Rectal smooth muscle tissue (tissue), 1 donor: ENCODE measurements around the gene IFNAR2.
A peak's percentile ranks its signal among the peaks of the same experiment; 100 is the strongest.

Source experiments
- H3K27ac ChIP-seq: one replicate; pipeline ENCODE4 v1.7.0; 2013; ENCODE audit warnings: low read depth, low read length, inconsistent platforms
- H3K27me3 ChIP-seq: one replicate; pipeline ENCODE4 v1.7.0; 2013; ENCODE audit warnings: low read length; ENCODE audit not compliant: control insufficient read depth, insufficient read depth
- H3K36me3 ChIP-seq: one replicate; pipeline ENCODE4 v1.7.0; 2013; ENCODE audit warnings: low read length; ENCODE audit not compliant: control insufficient read depth, insufficient read depth
- H3K4me1 ChIP-seq: one replicate; pipeline ENCODE4 v1.7.0; 2013; ENCODE audit warnings: low read length; ENCODE audit not compliant: control insufficient read depth, insufficient read depth
- H3K4me3 ChIP-seq: one replicate; pipeline ENCODE4 v1.7.0; 2013; ENCODE audit warnings: low read length
- H3K9ac ChIP-seq: one replicate; pipeline ENCODE4 v1.7.0; 2013; ENCODE audit warnings: low read length

IFNAR2 gene

DNA sequence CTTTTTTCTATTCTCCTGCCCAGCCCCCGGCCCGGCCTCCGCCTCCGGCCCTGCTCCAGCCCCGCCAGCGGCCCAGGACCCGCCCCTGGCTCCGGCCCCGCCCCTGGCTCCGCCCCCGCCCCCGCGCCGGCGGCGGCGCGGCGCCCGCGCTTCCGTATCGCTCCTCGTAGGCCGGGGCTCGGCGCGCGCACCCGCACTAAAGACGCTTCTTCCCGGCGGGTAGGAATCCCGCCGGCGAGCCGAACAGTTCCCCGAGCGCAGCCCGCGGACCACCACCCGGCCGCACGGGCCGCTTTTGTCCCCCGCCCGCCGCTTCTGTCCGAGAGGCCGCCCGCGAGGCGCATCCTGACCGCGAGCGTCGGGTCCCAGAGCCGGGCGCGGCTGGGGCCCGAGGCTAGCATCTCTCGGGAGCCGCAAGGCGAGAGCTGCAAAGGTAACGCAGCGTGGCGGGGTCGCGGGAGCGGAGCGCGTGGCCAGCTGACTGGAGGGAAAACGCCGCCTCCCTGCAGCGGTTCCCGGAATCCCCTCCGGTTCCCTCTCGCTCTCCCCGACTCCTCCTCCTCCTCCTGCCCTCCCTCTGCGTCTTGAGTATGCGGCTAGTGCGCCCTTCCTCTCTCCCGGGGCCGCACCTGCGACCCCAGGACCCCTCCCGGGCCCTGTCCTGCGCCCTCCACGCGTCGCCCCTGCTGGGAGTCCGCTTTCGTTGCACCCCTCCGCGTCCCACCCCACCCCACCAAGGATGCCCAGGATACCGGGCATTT, at the start of gene IFNAR2:
TSS of gene IFNAR2 (plus strand) at position 155 of the 761 bp plus-strand sequence. CDS start 11,985 bp downstream, outside the sequence.
- H3K27ac ChIP-seq: peak within 1 kb of the TSS; percentile 90
- peak within 1 kb of the TSS; percentile 70 for H3K9ac ChIP-seq
- no peaks in the 10 kb centered on the region for H3K36me3 ChIP-seq
- H3K27me3 ChIP-seq: no peaks in the 10 kb centered on the region
- peaks cover 8% of the 10 kb centered on the region for H3K4me1 ChIP-seq
- H3K4me3 ChIP-seq: peak within 1 kb of the TSS; percentile 94

DNA sequence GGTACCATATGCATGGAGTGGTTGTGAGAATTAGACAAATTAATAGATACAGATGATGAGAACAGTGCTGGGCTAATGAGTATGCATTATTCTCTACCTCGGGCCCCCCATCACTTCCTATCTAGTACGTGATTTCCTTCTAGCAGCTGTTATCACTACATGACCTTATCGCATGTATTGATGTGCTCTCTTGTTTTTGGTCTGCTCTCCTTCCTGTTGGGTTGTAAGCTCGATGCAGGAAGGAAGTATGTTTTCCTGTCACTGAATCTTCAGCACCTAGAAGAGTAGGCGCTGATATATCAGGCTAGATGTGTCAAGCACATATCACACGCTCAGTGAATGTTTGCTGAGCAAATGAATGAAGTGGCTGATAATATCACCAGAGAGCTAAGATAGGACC, 43.9 kb upstream of the IFNAR2 start:
- Histone ChIP-seq H3K36me3 (no peaks in the 10 kb centered on the region), H3K27ac (no peak overlapping the region)

DNA sequence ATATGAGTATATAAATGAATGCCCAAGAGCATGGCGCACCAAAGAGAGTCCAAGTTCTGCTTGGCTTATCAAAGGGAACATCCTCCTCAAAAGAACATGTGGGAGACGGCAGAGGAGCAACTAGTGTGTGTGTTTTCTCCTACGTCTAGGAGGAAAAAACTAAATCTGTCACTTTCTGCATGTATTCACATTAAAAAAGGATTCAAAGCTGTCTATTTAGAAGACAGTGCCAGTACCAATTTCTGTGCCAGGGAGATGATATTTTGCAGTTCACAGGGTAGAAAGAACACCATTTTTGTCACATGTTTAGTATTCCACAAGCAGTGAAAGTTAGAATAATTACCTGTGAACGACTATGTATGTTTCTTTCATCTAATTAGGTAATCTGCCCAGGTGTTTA, 42.5 kb upstream of the IFNAR2 start:
- H3K36me3 ChIP-seq: no peaks in the 10 kb centered on the region
- H3K4me1 ChIP-seq: no peaks in the 10 kb centered on the region
- no peak overlapping the region for H3K4me3 ChIP-seq
- H3K27me3 ChIP-seq: no peaks in the 10 kb centered on the region
- no peak overlapping the region for H3K27ac ChIP-seq
- H3K9ac ChIP-seq: no peak overlapping the region

More for the DNA sequence above, 43.9 kb upstream of the IFNAR2 start:
- Histone ChIP-seq H3K4me3 (no peak overlapping the region), H3K9ac (no peak overlapping the region), H3K27me3 (no peaks in the 10 kb centered on the region), H3K4me1 (no peaks in the 10 kb centered on the region)

DNA sequence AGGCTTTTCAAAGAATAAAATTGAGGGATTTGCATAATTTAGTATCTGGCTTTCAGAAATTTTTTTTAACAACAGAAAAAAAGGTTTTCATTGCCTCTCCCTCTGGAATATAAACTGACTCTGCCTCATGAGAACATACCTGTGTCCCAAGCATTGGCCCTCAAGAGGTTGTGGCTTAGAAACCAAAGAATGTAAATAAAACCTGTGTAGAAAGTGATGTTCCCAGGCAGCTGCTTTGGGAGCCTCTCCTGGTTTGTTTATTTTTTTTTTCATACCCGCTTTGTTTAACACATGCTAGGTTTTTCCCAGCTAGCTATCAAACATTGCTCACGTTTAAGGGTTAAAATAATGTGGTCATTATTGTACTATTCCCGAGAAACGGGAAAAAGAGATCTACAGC, 40.5 kb upstream of the IFNAR2 start:
- Histone ChIP-seq H3K27me3 (no peaks in the 10 kb centered on the region), H3K4me1 (no peaks in the 10 kb centered on the region), H3K27ac (no peak overlapping the region), H3K36me3 (no peaks in the 10 kb centered on the region), H3K4me3 (no peak overlapping the region), H3K9ac (no peak overlapping the region)

DNA sequence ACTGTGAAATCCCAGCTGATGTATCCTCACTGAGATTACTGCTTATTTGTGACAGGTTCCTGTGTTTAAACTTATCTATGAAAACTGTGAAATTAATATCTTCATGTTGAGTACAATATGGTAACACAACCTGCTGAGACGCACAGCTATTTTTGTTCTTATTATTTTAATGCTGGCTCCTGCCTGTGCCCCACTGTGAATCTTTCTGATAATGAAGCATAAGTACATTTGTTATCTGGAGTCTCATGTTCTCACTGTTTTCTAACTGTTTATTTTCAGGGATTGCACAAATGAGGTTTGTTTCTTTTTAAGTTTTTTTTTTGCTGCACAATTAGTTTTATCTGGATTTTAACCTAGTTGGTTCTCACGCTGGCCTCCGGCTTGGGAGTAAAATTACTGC, 39.9 kb upstream of the IFNAR2 start:
- no peak overlapping the region for H3K4me3 ChIP-seq
- no peaks in the 10 kb centered on the region for H3K36me3 ChIP-seq
- no peak overlapping the region for H3K9ac ChIP-seq
- H3K27ac ChIP-seq: no peak overlapping the region
- H3K4me1 ChIP-seq: no peaks in the 10 kb centered on the region
- no peaks in the 10 kb centered on the region for H3K27me3 ChIP-seq

DNA sequence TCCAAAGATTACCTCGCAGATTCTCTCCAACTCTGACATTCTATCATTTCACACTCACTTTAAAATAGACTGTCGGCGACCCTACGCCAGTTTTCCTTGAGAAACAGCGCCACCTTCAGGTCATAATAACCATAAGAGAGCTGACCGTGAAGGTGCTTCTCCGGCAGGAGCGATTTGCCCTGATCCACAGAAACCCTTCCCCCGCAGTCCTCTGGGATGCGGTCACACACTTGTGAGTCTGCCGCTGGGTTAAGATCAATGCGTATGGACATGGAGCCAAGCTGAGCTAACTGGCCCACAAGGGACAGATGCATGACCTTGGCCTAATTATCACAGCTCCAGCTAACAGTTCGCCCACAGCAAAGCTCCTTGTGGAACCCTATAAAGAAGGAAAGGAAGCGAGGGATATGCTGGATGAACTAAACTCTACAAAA, 32.8 kb upstream of the IFNAR2 start:
- Histone ChIP-seq H3K27me3 (no peaks in the 10 kb centered on the region), H3K36me3 (no peaks in the 10 kb centered on the region), H3K4me1 (no peaks in the 10 kb centered on the region), H3K4me3 (no peak overlapping the region), H3K27ac (no peak overlapping the region), H3K9ac (no peak overlapping the region)

DNA sequence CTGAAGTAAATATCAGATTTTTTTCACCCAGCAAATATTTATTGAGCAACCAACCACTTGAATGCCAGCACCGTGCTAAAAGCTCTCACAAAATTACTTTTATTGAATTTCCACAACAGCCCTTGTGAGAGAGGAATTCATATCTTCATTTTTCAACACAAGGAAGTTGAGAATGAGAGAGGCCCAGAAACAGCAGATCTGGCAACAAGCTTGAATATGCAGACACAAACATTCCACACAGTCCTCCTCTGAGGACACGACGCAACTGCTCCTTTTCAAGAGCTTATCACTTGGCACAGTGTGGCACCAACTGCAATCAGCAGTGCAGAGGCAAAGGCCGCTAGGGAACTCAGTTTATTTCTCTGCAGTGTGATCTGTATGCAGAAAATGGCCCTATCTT, 32.2 kb upstream of the IFNAR2 start:
- H3K4me3 ChIP-seq: no peak overlapping the region
- no peak overlapping the region for H3K27ac ChIP-seq
- no peaks in the 10 kb centered on the region for H3K27me3 ChIP-seq
- H3K9ac ChIP-seq: no peak overlapping the region
- no peaks in the 10 kb centered on the region for H3K4me1 ChIP-seq
- H3K36me3 ChIP-seq: no peaks in the 10 kb centered on the region

DNA sequence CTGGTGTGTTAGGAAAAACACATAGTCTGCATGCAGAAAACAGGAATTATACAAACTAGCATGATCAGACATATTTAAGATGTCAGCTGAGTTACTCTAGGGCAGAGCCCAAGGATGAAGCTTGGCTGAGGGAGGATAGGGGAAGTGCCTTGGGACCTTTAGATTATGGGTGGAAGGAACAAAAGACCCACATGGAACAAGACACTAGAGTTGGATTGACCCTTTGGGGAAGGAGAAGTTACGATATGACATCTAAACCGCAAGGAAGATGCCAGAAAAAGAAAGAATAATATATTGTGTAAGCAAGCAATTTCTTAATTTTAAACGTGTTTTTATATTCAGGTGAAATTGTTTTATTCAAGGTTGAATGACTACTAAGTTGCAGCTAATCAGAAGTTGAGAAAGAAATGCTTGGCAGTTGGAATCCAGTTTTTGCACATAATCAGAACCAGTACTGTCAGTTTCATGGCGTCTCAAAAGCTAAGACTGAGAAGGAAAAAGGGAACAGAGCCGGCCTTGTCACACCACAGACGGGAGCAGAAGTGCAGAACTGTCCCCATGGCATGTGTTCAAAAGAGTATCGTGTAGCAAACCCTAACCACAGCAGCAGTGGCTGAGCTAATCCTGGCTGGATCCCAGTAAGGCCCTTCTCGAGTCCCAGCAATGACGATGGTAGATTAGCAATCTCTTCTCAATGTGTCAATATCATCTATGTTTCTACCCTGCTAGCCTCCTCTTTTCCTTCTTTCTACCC, 31.2 kb upstream of the IFNAR2 start:
- Histone ChIP-seq H3K4me3 (no peak overlapping the region), H3K27me3 (no peaks in the 10 kb centered on the region), H3K36me3 (no peaks in the 10 kb centered on the region), H3K4me1 (no peaks in the 10 kb centered on the region), H3K27ac (peak overlapping the region; percentile 6), H3K9ac (no peak overlapping the region)

DNA sequence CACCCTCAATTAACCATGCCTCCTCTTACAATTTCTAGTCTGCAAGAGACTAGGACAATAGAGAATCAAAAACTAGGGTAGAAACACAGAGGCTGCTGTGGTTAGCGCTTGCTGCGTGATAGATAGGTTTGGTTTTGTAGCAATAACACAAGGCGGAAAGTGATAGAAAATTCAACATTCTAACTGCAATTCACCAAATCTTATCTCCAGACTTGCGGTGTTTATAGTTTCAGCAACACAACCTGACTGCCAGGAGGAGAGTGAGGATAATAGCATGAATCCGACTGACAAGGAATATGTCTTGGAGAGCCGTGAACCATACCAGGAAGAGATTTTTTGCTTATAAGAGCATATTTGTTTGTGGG, 30.7 kb upstream of the IFNAR2 start:
- H3K36me3 ChIP-seq: no peaks in the 10 kb centered on the region
- H3K27ac ChIP-seq: peak overlapping the region; percentile 6
- no peak overlapping the region for H3K9ac ChIP-seq
- H3K27me3 ChIP-seq: no peaks in the 10 kb centered on the region
- peaks cover 2% of the 10 kb centered on the region for H3K4me1 ChIP-seq
- no peak overlapping the region for H3K4me3 ChIP-seq

DNA sequence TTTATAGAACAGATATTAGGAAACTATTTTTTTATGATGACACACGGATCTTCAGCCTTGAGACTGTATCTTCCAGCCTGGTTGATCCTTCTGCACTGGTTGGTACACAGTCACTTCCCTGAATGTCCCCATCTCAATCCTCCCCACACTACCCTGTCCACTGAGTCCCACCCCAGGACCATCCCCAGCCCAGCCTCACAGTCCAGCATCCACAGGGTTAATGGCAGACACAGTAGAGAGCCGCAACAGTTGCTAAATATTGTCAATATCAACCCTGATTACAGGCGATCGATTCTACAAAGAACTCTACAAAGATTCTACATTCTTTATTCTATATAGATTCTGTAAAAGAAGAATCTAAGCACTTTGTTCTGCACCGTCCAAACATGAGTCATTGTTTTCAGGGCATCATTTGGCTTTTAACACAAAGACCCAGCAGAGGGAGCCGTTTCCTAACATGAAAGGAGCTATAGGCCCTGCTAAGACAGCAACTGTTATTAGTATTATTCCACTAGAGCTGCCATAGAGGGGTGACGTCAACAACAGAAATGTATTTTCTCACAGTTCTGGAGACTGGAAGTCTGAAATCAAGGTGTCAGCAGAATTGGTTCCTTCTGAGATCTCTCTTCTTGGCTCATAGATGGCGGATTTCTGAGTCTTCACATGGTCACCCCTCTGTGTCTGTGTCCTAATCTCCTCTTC, 30.1 kb upstream of the IFNAR2 start:
- no peak overlapping the region for H3K4me3 ChIP-seq
- no peak overlapping the region for H3K9ac ChIP-seq
- H3K27ac ChIP-seq: no peak overlapping the region

DNA sequence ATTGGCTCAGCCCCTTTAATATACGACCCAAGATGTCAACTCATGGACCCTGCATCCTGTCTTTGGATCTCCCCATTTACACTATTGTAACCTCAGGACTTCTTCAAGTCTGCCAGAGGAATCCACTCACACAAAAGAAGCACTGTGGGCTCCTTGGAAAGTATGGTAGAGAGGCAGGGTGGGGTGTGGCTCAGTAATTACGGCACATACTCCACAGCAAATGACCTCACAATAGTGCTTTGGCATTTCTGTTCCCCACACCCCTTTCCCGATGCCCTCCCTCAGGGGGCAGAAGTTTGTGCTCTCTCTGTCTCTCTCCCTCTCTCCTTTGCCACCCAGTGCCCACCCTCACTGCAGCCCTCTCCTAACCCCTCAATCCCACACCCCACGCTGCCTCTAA, 27.8 kb upstream of the IFNAR2 start:
- no peak overlapping the region for H3K4me3 ChIP-seq
- no peak overlapping the region for H3K9ac ChIP-seq
- H3K36me3 ChIP-seq: no peaks in the 10 kb centered on the region
- H3K27ac ChIP-seq: no peak overlapping the region
- H3K27me3 ChIP-seq: no peaks in the 10 kb centered on the region
- peaks cover 3% of the 10 kb centered on the region for H3K4me1 ChIP-seq

More for the DNA sequence above, 30.1 kb upstream of the IFNAR2 start:
- H3K4me1 ChIP-seq: peaks cover 3% of the 10 kb centered on the region
- no peaks in the 10 kb centered on the region for H3K36me3 ChIP-seq
- no peaks in the 10 kb centered on the region for H3K27me3 ChIP-seq

DNA sequence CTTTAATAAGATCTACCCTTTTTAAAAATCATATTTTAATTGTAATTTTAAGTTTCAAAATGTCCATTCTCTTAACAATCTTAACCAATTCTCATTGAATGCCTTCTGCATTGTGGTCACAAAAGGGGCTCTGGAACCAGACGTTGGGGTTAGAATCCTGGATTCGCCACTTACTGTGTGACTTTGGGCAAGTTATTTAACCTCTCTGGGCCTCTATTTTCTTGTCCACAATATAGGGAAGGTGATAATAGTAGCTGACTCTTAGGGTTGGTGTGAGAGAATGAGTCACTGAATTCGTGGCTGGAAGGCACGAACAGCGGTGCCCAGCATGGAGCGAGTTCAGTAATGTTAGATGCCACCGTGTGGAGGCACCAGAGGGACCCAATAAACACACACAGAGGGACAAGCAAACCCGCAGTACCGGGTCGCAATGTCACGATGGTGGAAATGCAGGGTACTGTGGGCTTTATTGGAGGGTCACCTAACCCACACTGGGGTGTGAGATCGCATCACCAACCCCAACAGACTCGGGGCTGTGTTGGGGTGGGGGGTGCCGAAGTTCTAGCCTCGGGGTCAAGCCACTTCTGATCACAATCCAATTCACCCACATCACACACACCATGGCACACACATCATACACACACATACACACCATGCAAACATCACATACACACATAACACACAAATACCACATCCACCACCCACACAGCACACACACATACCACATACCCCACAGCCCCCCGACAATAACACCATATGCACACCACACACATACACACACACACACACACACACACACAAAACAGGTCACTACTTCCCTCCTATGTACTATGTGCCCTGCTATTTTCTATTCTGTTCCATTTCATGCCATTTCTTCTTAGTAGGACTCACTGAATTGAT, 27.0 kb upstream of the IFNAR2 start:
- no peak overlapping the region for H3K27ac ChIP-seq
- H3K9ac ChIP-seq: no peak overlapping the region

More for the DNA sequence above, 27.0 kb upstream of the IFNAR2 start:
- H3K27me3 ChIP-seq: no peaks in the 10 kb centered on the region
- H3K4me3 ChIP-seq: no peak overlapping the region
- no peaks in the 10 kb centered on the region for H3K36me3 ChIP-seq
- H3K4me1 ChIP-seq: peaks cover 3% of the 10 kb centered on the region
